H9 (cell line): ENCODE results near the gene PMP22. TPM values are rescaled to one million over a fixed set of nuclear protein-coding genes. Genes with fewer than 3 reads are reported as not detected.

Source experiments
- DNase-seq: peaks from one replicate; pipeline ENCODE4 v3.0.0-alpha.2; 2017
- H2AFZ ChIP-seq: one replicate; pipeline ENCODE4 v1.6.1; 2013; ENCODE audit warnings: mild to moderate bottlenecking, low read length, control low read depth, moderate library complexity
- H2AK5ac ChIP-seq: 2 replicates; pipeline ENCODE4 v1.6.1; 2013; ENCODE audit warnings: low read length, control low read depth, mixed read lengths; ENCODE audit not compliant: insufficient read length
- H2BK120ac ChIP-seq: one replicate; pipeline ENCODE4 v1.6.1; 2013; ENCODE audit warnings: low read depth, mild to moderate bottlenecking, low read length, control low read depth, inconsistent platforms; ENCODE audit not compliant: poor library complexity, severe bottlenecking
- H2BK12ac ChIP-seq: 2 replicates; pipeline ENCODE4 v1.6.1; 2013; ENCODE audit warnings: low read length, control low read depth, mixed read lengths, low read depth; ENCODE audit not compliant: insufficient read length
- H2BK15ac ChIP-seq: 2 replicates; pipeline ENCODE4 v1.6.1; 2013; ENCODE audit warnings: low read depth, low read length, control low read depth
- H2BK20ac ChIP-seq: one replicate; pipeline ENCODE4 v1.6.1; 2013; ENCODE audit warnings: low read depth, mild to moderate bottlenecking, low read length, control low read depth, inconsistent platforms; ENCODE audit not compliant: poor library complexity, severe bottlenecking
- H2BK5ac ChIP-seq: 2 replicates; pipeline ENCODE4 v1.6.1; 2013; ENCODE audit warnings: low read length, control low read depth, mixed read lengths; ENCODE audit not compliant: insufficient read length
- H3K14ac ChIP-seq: 2 replicates; pipeline ENCODE4 v1.6.1; 2013; ENCODE audit warnings: low read length, control low read depth; ENCODE audit not compliant: insufficient read depth
- H3K18ac ChIP-seq: 2 replicates; pipeline ENCODE4 v1.6.1; 2013; ENCODE audit warnings: low read depth, mild to moderate bottlenecking, mixed read lengths, low read length, control low read depth; ENCODE audit not compliant: insufficient read length
- H3K23ac ChIP-seq: 2 replicates; pipeline ENCODE4 v1.6.1; 2013; ENCODE audit warnings: low read length, control low read depth, mixed read lengths, low read depth; ENCODE audit not compliant: insufficient read length
- H3K23me2 ChIP-seq: 2 replicates; pipeline ENCODE4 v1.6.1; 2013; ENCODE audit warnings: low read depth, mild to moderate bottlenecking, mixed read lengths, low read length, control low read depth; ENCODE audit not compliant: insufficient read length, poor library complexity, severe bottlenecking
- H3K27ac ChIP-seq: 2 replicates; pipeline ENCODE4 v1.5.1; 2013; ENCODE audit warnings: low read length, control low read depth, mixed read lengths, low read depth; ENCODE audit not compliant: insufficient read length
- H3K27me3 ChIP-seq: 2 replicates; pipeline ENCODE4 v1.6.1; 2013; ENCODE audit warnings: low read length, control low read depth, inconsistent platforms; ENCODE audit not compliant: insufficient read depth
- H3K4ac ChIP-seq: 2 replicates; pipeline ENCODE4 v1.6.1; 2013; ENCODE audit warnings: low read depth, mild to moderate bottlenecking, control low read depth, inconsistent platforms, low read length, moderate library complexity
- H3K4me1 ChIP-seq: 2 replicates; pipeline ENCODE4 v1.6.1; 2013; ENCODE audit warnings: low read length, control low read depth, inconsistent platforms; ENCODE audit not compliant: insufficient read depth
- H3K4me2 ChIP-seq: 2 replicates; pipeline ENCODE4 v1.6.1; 2013; ENCODE audit warnings: low read length, control low read depth, mixed read lengths; ENCODE audit not compliant: insufficient read length, insufficient read depth
- H3K56ac ChIP-seq: 2 replicates; pipeline ENCODE4 v1.6.1; 2013; ENCODE audit warnings: low read depth, mild to moderate bottlenecking, mixed read lengths, low read length, control low read depth; ENCODE audit not compliant: insufficient read length
- H3K79me1 ChIP-seq: 2 replicates; pipeline ENCODE4 v1.6.1; 2013; ENCODE audit warnings: low read depth, mild to moderate bottlenecking, moderate library complexity, low read length, control low read depth, inconsistent platforms; ENCODE audit not compliant: insufficient read depth, poor library complexity, severe bottlenecking
- H3K79me2 ChIP-seq: 2 replicates; pipeline ENCODE4 v1.6.1; 2013; ENCODE audit warnings: low read length, control low read depth, inconsistent platforms; ENCODE audit not compliant: insufficient read depth
- H3K9ac ChIP-seq: 2 replicates; pipeline ENCODE4 v1.6.1; 2013; ENCODE audit warnings: low read length, control low read depth, mixed read lengths; ENCODE audit not compliant: insufficient read length; ENCODE audit errors: extremely low read depth
- H3K9me3 ChIP-seq: one replicate; pipeline ENCODE4 v1.6.1; 2013; ENCODE audit warnings: low read depth, low read length, inconsistent platforms; ENCODE audit not compliant: control insufficient read depth
- H3T11ph ChIP-seq: one replicate; pipeline ENCODE4 v1.6.1; 2013; ENCODE audit warnings: mild to moderate bottlenecking, low read length, control low read depth, inconsistent platforms
- H4K20me1 ChIP-seq: one replicate; pipeline ENCODE4 v1.6.1; 2013; ENCODE audit not compliant: control insufficient read depth, insufficient read length, insufficient read depth
- H4K5ac ChIP-seq: 2 replicates; pipeline ENCODE4 v1.6.1; 2013; ENCODE audit warnings: low read depth, mild to moderate bottlenecking, mixed read lengths, low read length, control low read depth; ENCODE audit not compliant: insufficient read length
- H4K8ac ChIP-seq: replicated peaks from 2 replicates; pipeline ENCODE4 v1.6.1; 2013; ENCODE audit warnings: low read length, control low read depth, mixed read lengths, low read depth; ENCODE audit not compliant: insufficient read length
- H4K91ac ChIP-seq: 2 replicates; pipeline ENCODE4 v1.6.1; 2013; ENCODE audit warnings: low read depth, mild to moderate bottlenecking, moderate library complexity, mixed read lengths, low read length, control low read depth; ENCODE audit not compliant: insufficient read length
- H3K27ac Mint-ChIP-seq, 3 experiments: 2 replicates in 2 of 3; 3 replicates in 1 of 3; pipeline ENCODE4 v1.8.0; 2020 to 2021; ENCODE audit warnings: mixed read lengths in 3 of 3, mild to moderate bottlenecking in 1 of 3, moderate library complexity in 1 of 3
- H3K27me3 Mint-ChIP-seq: 2 replicates; pipeline ENCODE4 v1.8.0; 2021; ENCODE audit warnings: low read depth, mild to moderate bottlenecking, moderate library complexity, mixed read lengths
- H3K36me3 Mint-ChIP-seq, 3 experiments: 2 replicates in 2 of 3; 3 replicates in 1 of 3; pipeline ENCODE4 v1.8.0; 2020 to 2021; ENCODE audit warnings: low read depth in 3 of 3, mixed read lengths in 3 of 3; ENCODE audit not compliant: insufficient read depth in 1 of 3
- H3K4me1 Mint-ChIP-seq, 2 experiments: 2 replicates each; pipeline ENCODE4 v1.8.0; 2020; ENCODE audit warnings: mixed read lengths in 2 of 2
- H3K4me3 Mint-ChIP-seq, 2 experiments: 2 replicates in 1 of 2; 3 replicates in 1 of 2; pipeline ENCODE4 v1.8.0; 2020 to 2021; ENCODE audit warnings: mild to moderate bottlenecking in 2 of 2, mixed read lengths in 2 of 2, moderate library complexity in 1 of 2
- H3K9me3 Mint-ChIP-seq, 2 experiments: 2 replicates in 1 of 2; 3 replicates in 1 of 2; pipeline ENCODE4 v1.8.0; 2020; ENCODE audit warnings: mild to moderate bottlenecking in 2 of 2, mixed read lengths in 2 of 2, moderate library complexity in 1 of 2
- WGBS: extraction: QIAGEN DNeasy Blood & Tissue Kit; methylation state at CpG from one replicate; pipeline ENCODE4 v1.1.7; 2013; ENCODE audit warnings: missing lambda C conversion rate, low lambda C conversion rate, mixed read lengths; ENCODE audit not compliant: insufficient read length; ENCODE audit errors: extremely low coverage; 5-methylcytosine and 5-hydroxymethylcytosine counted together
- microRNA-seq: library from miRNA; unstranded; fragments of <30 nt; microRNA quantifications from one replicate; pipeline ENCODE4, GENCODE V29; 2020; ENCODE audit warnings: borderline microRNAs expressed
- total RNA-seq: library from RNA; stranded (reverse); gene quantifications from 2 replicates; pipeline ENCODE4 v1.2.1, GENCODE V29; 2021
- TF ChIP-seq, protein P1 (sequence below): fragments of 200-600 bp; sonication (generic); conservative IDR thresholded peaks from 3 replicates; pipeline ENCODE4 v1.8.0; 2021; ENCODE audit warnings: antibody characterized with exemption, mild to moderate bottlenecking

The PMP22 gene
- total RNA-seq, 1 experiment from 2014 or later: 1.5 TPM

DNA sequence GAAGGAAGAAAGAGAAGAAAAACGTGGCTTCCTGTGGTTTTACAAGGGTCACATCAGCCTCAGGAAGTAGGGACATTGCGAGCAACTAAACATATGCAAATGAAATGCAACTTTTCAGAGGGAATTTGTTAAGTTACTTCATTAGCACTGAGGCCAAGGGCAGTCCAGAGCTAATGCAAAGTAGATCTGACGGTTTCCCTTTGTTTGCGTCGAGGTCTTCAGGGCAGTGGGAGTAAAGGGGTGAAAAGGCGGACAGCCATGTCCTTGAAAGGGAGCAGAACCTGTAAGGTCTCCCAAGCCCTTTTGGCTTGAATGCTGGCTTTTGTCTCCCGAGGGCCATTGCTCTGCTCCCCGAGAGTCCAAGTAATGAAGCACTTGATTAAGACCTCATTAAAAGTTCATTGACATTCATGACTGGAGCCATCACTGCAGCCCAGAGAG, 85.0 kb downstream of the PMP22 start:
- H3K4me1 ChIP-seq: peaks cover 5% of the 10 kb centered on the region; the same call in 1 of the 2 replicates
- Mint-ChIP-seq H3K9me3 (peaks cover 0 to 4% of the 10 kb centered on the region in 2 experiments; a peak in 3 of 5 replicates), H3K27me3 (peaks cover 7% of the 10 kb centered on the region), H3K27ac (peak overlapping the region; percentile 42 to 93 (median 81)), H3K36me3 (no peaks in the 10 kb centered on the region; a peak in 1 of 7 replicates), H3K4me1 (peaks cover 18 to 26% of the 10 kb centered on the region in 2 experiments), H3K4me3 (peak overlapping the region in 1 of 2 experiments; percentile 31; a peak in 2 of 5 replicates)
- H3K23me2 ChIP-seq: no peaks in the 10 kb centered on the region
- peak; percentile 88 for DNase-seq
- no peak overlapping the region for H3K56ac ChIP-seq
- no peaks in the 10 kb centered on the region for H4K20me1 ChIP-seq
- H3K4ac ChIP-seq: no peak overlapping the region
- H3K9me3 ChIP-seq: no peaks in the 10 kb centered on the region
- H3K14ac ChIP-seq: no peak overlapping the region
- no peaks in the 10 kb centered on the region for H3K79me2 ChIP-seq
- no peak overlapping the region for H2BK12ac ChIP-seq
- no peak overlapping the region for H2BK120ac ChIP-seq
- H4K91ac ChIP-seq: no peak overlapping the region
- H3K4me2 ChIP-seq: no peak overlapping the region
- no CpG with 5 or more reads among the region's 8 CpGs for WGBS
- H2AFZ ChIP-seq: no peak overlapping the region
- no peak overlapping the region for H2BK5ac ChIP-seq
- H3K23ac ChIP-seq: no peak overlapping the region
- H3K27me3 ChIP-seq: no peaks in the 10 kb centered on the region; the same call in 1 of the 2 replicates
- no peak overlapping the region for H3K18ac ChIP-seq
- H3K9ac ChIP-seq: no peak overlapping the region
- TF ChIP-seq, protein P1, sequence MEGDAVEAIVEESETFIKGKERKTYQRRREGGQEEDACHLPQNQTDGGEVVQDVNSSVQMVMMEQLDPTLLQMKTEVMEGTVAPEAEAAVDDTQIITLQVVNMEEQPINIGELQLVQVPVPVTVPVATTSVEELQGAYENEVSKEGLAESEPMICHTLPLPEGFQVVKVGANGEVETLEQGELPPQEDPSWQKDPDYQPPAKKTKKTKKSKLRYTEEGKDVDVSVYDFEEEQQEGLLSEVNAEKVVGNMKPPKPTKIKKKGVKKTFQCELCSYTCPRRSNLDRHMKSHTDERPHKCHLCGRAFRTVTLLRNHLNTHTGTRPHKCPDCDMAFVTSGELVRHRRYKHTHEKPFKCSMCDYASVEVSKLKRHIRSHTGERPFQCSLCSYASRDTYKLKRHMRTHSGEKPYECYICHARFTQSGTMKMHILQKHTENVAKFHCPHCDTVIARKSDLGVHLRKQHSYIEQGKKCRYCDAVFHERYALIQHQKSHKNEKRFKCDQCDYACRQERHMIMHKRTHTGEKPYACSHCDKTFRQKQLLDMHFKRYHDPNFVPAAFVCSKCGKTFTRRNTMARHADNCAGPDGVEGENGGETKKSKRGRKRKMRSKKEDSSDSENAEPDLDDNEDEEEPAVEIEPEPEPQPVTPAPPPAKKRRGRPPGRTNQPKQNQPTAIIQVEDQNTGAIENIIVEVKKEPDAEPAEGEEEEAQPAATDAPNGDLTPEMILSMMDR: no peak
- H2BK20ac ChIP-seq: no peak overlapping the region
- no peak overlapping the region for H3T11ph ChIP-seq
- no peak overlapping the region for H4K5ac ChIP-seq
- peak overlapping the region; percentile 12 for H3K27ac ChIP-seq
- H2AK5ac ChIP-seq: no peak overlapping the region
- no peak overlapping the region for H4K8ac ChIP-seq
- no peak overlapping the region for H2BK15ac ChIP-seq
- no peaks in the 10 kb centered on the region for H3K79me1 ChIP-seq

Small RNA genes within 50 kb of the gene (microRNA-seq; reads per million reads assigned to microRNA genes)
- not detected for gene MIR4731

Other genes starting within 250 kb of the PMP22 start
- gene TEKT3, start 76.3 kb upstream of the PMP22 start, total RNA-seq: 0.42 and 0.57 TPM in 2 replicates
- gene CDRT4, start 202.3 kb upstream of the PMP22 start, total RNA-seq: 3.8 and 5.0 TPM in 2 replicates